Neural progenitor cell (in vitro differentiated cells): ENCODE results near the gene UBE2E1. TPM values are rescaled to one million over a fixed set of nuclear protein-coding genes. Genes with fewer than 3 reads are reported as not detected.
A peak's percentile ranks its signal among the peaks of the same experiment; 100 is the strongest.

ENCODE experiments used
- DNase-seq: peaks from one replicate; pipeline ENCODE4 v3.0.0-alpha.2; 2016; ENCODE audit warnings: low spot score
- H2AFZ ChIP-seq: fragments of 200-600 bp; sonication (generic); replicated peaks from 2 replicates; pipeline ENCODE4 v1.6.1; 2016; ENCODE audit warnings: antibody characterized with exemption
- H3F3A ChIP-seq: fragments of 200-600 bp; sonication (generic); 2 replicates; pipeline ENCODE4 v1.6.1; 2016; ENCODE audit warnings: antibody characterized with exemption, low read depth
- H3K27ac ChIP-seq: fragments of 200-600 bp; sonication (generic); 2 replicates; pipeline ENCODE4 v1.5.1; 2016; ENCODE audit warnings: mild to moderate bottlenecking
- H3K27me3 ChIP-seq: fragments of 200-600 bp; sonication (generic); 2 replicates; pipeline ENCODE4 v1.6.1; 2016; ENCODE audit warnings: mild to moderate bottlenecking, moderate library complexity
- H3K36me3 ChIP-seq: fragments of 200-600 bp; sonication (generic); 2 replicates; pipeline ENCODE4 v1.5.1; 2016
- H3K4me1 ChIP-seq: fragments of 200-600 bp; sonication (generic); 2 replicates; pipeline ENCODE4 v1.6.1; 2016; ENCODE audit warnings: mixed run types
- H3K4me2 ChIP-seq: fragments of 200-600 bp; sonication (generic); 2 replicates; pipeline ENCODE4 v1.6.1; 2016
- H3K4me3 ChIP-seq: fragments of 200-600 bp; sonication (generic); 2 replicates; pipeline ENCODE4 v1.5.1; 2016
- H3K79me2 ChIP-seq: fragments of 200-600 bp; sonication (generic); 2 replicates; pipeline ENCODE4 v1.6.1; 2016; ENCODE audit warnings: low read depth
- H3K9ac ChIP-seq: fragments of 200-600 bp; sonication (generic); 2 replicates; pipeline ENCODE4 v1.6.1; 2016
- H3K9me3 ChIP-seq: fragments of 200-600 bp; sonication (generic); 2 replicates; pipeline ENCODE4 v1.5.1; 2016; ENCODE audit warnings: low read depth
- H4K20me1 ChIP-seq: fragments of 200-600 bp; sonication (generic); 2 replicates; pipeline ENCODE4 v1.6.1; 2016; ENCODE audit warnings: low read depth
- H3K27ac Mint-ChIP-seq: 3 replicates; pipeline ENCODE4 v1.8.0; 2021; ENCODE audit warnings: mixed read lengths
- H3K27me3 Mint-ChIP-seq: 2 replicates; pipeline ENCODE4 v1.8.0; 2022; ENCODE audit warnings: low read depth, mild to moderate bottlenecking, inconsistent platforms, moderate library complexity, mixed read lengths; ENCODE audit not compliant: insufficient read depth
- H3K36me3 Mint-ChIP-seq: 3 replicates; pipeline ENCODE4 v1.8.0; 2021; ENCODE audit warnings: mixed read lengths
- H3K4me1 Mint-ChIP-seq: 3 replicates; pipeline ENCODE4 v1.8.0; 2021; ENCODE audit warnings: mixed read lengths
- H3K4me3 Mint-ChIP-seq: 3 replicates; pipeline ENCODE4 v1.8.0; 2021; ENCODE audit warnings: mild to moderate bottlenecking, moderate library complexity, mixed read lengths
- H3K9me3 Mint-ChIP-seq: 3 replicates; pipeline ENCODE4 v1.8.0; 2020; ENCODE audit warnings: mixed read lengths
- CTCF ChIP-seq: fragments of 200-600 bp; sonication (generic); IDR thresholded peaks from 2 replicates; pipeline ENCODE4 v1.5.1; 2017; ENCODE audit warnings: antibody characterized with exemption, mild to moderate bottlenecking
- EZH2 ChIP-seq: fragments of 200-600 bp; sonication (generic); IDR thresholded peaks from 2 replicates; pipeline ENCODE4 v1.6.1; 2017; ENCODE audit warnings: antibody characterized with exemption, mild to moderate bottlenecking, moderate library complexity
- EZH2phosphoT487 ChIP-seq: fragments of 200-600 bp; sonication (generic); IDR thresholded peaks from 2 replicates; pipeline ENCODE4 v1.6.1; 2017; ENCODE audit warnings: antibody characterized with exemption
- total RNA-seq: library from RNA; depleted of rRNA; stranded (reverse); fragments of >200 nt; gene quantifications from 2 replicates; pipeline ENCODE4 v1.2.3, GENCODE V29; 2015; ENCODE audit warnings: low replicate concordance

The UBE2E1 gene
- total RNA-seq, 1 donor from 2014 or later, result 391 TPM

- peaks cover 15% of the 10 kb centered on the region for H3K36me3 ChIP-seq
- H3K9me3 Mint-ChIP-seq, result peaks cover 2% of the 10 kb centered on the region
- no peak overlapping the region for H3K9ac ChIP-seq
- H3K27ac ChIP-seq, result no peak overlapping the region
- no peak overlapping the region for H3K4me3 ChIP-seq
- H4K20me1 ChIP-seq, result peaks cover 82% of the 10 kb centered on the region
- H3K4me2 ChIP-seq, result no peak overlapping the region
- H3K4me1 Mint-ChIP-seq, result peaks cover 24% of the 10 kb centered on the region
- H3K4me3 Mint-ChIP-seq, result no peak overlapping the region
- H2AFZ ChIP-seq, result no peak overlapping the region
- no peaks in the 10 kb centered on the region for H3K9me3 ChIP-seq
- peaks cover 24% of the 10 kb centered on the region for H3F3A ChIP-seq
- H3K27me3 Mint-ChIP-seq, result no peaks in the 10 kb centered on the region
- H3K36me3 Mint-ChIP-seq, result peaks cover 34% of the 10 kb centered on the region
- no peaks in the 10 kb centered on the region for H3K27me3 ChIP-seq
- H3K27ac Mint-ChIP-seq, result no peak overlapping the region
- H3K4me1 ChIP-seq, result peaks cover 33% of the 10 kb centered on the region
- peaks cover 100% of the 10 kb centered on the region for H3K79me2 ChIP-seq
- DNase-seq, result no peak
- TF ChIP-seq CTCF (no peak), EZH2 (no peak)
Observed at GRCh38 chr3:23816721-23817120, 11.0 kb downstream of the UBE2E1 start.

GRCh38 chr3:23817508-23818223, 11.9 kb downstream of the UBE2E1 start:
- H3K27ac Mint-ChIP-seq, result no peak overlapping the region
- Histone ChIP-seq H3K4me1 (peaks cover 35% of the 10 kb centered on the region), H3K27ac (no peak overlapping the region), H3K36me3 (peaks cover 15% of the 10 kb centered on the region), H4K20me1 (peaks cover 82% of the 10 kb centered on the region), H3K9ac (no peak overlapping the region), H3K4me2 (no peak overlapping the region), H3K79me2 (peaks cover 100% of the 10 kb centered on the region), H2AFZ (no peak overlapping the region), H3K4me3 (no peak overlapping the region), H3K9me3 (no peaks in the 10 kb centered on the region), H3F3A (peaks cover 24% of the 10 kb centered on the region), H3K27me3 (no peaks in the 10 kb centered on the region)
- peaks cover 20% of the 10 kb centered on the region for H3K4me1 Mint-ChIP-seq
- peaks cover 2% of the 10 kb centered on the region for H3K9me3 Mint-ChIP-seq
- no peak for DNase-seq
- no peak overlapping the region for H3K4me3 Mint-ChIP-seq
- peaks cover 27% of the 10 kb centered on the region for H3K36me3 Mint-ChIP-seq
- no peaks in the 10 kb centered on the region for H3K27me3 Mint-ChIP-seq
- TF ChIP-seq EZH2phosphoT487 (no peak), EZH2 (no peak), CTCF (no peak)

GRCh38 chr3:23819599-23820360, 14.0 kb downstream of the UBE2E1 start:
- Mint-ChIP-seq H3K4me3 (no peak overlapping the region), H3K9me3 (peaks cover 2% of the 10 kb centered on the region), H3K27me3 (no peaks in the 10 kb centered on the region), H3K4me1 (peaks cover 23% of the 10 kb centered on the region), H3K27ac (no peak overlapping the region), H3K36me3 (peaks cover 17% of the 10 kb centered on the region)
- Histone ChIP-seq H3K27me3 (no peaks in the 10 kb centered on the region), H3F3A (peaks cover 24% of the 10 kb centered on the region), H3K9ac (no peak overlapping the region), H3K9me3 (no peaks in the 10 kb centered on the region), H3K4me3 (no peak overlapping the region), H3K4me1 (peaks cover 44% of the 10 kb centered on the region), H3K4me2 (peak overlapping the region; percentile 42), H2AFZ (no peak overlapping the region), H3K27ac (no peak overlapping the region), H4K20me1 (peaks cover 82% of the 10 kb centered on the region), H3K79me2 (peaks cover 100% of the 10 kb centered on the region), H3K36me3 (peaks cover 10% of the 10 kb centered on the region)
- TF ChIP-seq CTCF (no peak), EZH2 (no peak), EZH2phosphoT487 (no peak)
- peak; percentile 27 for DNase-seq
